Stimulated activated CD4-positive, alpha-beta T cell treated with anti-CD3 and anti-CD28 coated beads, Interleukin-15, amount 100 ng/mL, for 48 hours (primary cell): ENCODE data around the gene KRTAP10-2.
"Not testable (repeated sequence)": the region's sequence is repeated elsewhere in the genome, so short reads cannot be mapped to it uniquely, and the experiment has no call there.

Source experiments
- DNase-seq, 2 donors: peaks; one replicate each; pipeline ENCODE4 v3.0.0-alpha.2; 2020; ENCODE audit warnings: low read depth in 2 of 2

The KRTAP10-2 gene

DNA sequence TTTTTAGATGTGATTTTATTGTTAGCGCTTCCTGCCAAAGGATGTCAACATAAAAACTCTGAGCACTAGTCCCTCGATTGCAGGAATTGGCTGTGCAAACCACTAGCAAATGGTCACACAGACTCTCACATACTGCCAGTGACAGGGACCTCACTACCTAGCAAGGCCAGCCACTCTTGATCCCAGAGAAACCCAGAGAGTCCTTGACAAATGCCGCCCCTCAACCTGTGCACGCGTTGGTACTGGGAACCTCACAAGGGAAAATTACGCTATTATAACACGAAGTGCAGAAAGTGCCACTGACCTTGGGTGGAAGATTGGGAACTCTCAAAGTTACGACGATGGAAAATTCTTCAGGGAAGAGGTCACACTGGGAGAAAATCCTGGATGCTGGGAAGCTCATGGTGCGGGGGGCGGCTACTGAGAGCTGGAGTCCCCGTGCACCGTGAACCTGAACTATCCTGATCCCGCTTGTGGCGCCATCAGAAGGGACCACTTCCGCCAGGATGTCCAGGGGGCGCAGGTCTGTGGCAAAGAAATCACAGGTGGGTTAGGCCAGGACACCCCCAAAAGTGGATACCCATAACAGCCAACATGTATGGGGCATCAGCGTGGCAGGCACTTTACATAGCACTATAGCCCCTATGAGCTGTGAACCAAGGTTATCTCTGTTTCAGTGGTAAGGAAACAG lies 16.3 kb upstream of the KRTAP10-2 start:
- no peak for DNase-seq

DNA sequence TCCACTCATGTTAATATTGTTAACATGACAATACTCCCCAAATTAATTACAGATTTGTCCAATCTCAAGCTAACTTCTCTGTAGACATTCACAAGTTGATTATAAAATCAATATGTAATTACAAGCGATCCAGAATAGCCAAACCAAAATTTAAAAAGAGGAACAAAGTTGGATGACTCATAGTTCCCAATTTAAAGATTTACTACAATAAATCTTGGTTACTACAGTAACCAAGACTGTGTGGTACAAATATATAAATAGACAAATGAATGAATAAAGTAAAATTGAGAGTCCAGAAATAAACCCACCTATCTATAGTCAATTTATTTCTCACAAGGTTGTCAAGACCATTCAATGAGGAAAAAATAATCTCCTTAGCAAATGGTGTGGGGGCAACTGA lies 15.1 kb upstream of the KRTAP10-2 start:
- no peak for DNase-seq

DNA sequence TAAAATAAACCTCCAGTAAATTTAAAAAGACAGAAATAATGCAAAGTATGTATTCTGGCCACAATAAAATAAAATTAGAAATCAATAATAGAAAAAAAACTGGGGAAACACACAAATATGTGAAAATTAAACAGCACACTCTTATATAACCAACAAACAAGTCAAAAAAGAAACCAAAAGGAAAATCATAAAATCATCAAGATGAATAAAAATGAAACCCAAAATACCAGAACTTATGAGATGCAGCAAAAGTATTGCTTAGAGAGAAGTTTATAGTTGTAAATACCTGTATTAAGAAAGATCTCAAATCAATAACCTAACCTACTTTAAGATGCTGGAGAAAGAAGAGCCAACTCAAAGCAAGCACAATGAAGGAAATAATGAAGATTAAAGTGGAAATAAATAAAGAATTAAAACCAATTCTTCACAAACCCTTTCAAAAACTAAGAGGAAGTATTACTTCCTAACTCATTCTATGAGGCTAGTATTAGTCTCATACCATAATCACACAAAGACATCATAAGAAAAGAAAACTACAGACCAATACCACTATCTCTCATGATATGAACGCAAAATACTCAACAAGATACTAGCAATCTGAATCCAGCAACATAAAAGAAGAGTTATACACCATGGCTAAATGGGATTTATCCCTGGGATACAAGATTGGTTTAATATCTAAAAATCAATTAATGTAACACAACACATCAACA lies 13.7 kb upstream of the KRTAP10-2 start:
- no peak for DNase-seq

- no peak for DNase-seq
Measured at GRCh38 chr21:44564099-44564498, 12.8 kb upstream of the KRTAP10-2 start.

DNA sequence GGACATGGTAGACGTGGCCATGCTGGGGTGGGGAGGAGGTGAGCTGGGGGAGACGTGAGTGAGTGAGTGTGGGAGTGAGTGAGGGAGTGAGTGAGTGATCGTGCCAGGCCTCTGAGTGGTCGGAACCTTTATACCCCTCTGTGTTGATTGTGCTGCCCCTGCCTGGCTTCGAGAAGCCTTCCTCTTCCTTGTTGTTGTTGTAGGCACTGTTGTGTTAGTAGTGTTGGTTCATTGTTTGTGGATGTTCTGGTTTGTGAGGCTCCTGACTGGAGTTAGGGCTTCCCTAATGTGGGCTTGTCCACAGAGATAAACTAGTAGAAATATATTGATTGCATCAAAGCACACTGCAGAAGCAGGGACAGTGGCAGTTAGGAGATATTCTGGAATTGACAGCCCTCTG lies 7.4 kb upstream of the KRTAP10-2 start, which contains the start of gene KRTAP10-3:
TSS of gene KRTAP10-3 (minus strand) at position 101 of the 400 bp plus-strand sequence. CDS start at position 21, 80 bp downstream.
- no peak for DNase-seq

DNA sequence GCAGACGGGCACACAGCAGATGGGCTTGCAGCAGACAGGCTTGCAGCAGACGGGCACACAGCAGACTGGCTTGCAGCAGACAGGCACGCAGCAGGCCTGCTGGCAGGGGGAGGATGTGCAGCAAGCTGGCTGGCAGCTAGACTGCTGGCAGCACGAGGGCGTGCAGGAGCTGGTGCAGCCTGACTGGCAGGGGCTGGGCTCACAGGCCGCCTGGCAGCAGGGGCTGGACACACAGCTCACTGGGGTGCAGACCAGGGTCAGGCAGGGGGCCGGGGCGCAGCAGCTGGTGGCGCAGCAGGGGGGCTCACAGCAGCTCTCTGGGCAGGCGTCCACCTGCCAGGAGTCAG lies 7.0 kb upstream of the KRTAP10-2 start:
- not testable (repeated sequence) for DNase-seq

DNA sequence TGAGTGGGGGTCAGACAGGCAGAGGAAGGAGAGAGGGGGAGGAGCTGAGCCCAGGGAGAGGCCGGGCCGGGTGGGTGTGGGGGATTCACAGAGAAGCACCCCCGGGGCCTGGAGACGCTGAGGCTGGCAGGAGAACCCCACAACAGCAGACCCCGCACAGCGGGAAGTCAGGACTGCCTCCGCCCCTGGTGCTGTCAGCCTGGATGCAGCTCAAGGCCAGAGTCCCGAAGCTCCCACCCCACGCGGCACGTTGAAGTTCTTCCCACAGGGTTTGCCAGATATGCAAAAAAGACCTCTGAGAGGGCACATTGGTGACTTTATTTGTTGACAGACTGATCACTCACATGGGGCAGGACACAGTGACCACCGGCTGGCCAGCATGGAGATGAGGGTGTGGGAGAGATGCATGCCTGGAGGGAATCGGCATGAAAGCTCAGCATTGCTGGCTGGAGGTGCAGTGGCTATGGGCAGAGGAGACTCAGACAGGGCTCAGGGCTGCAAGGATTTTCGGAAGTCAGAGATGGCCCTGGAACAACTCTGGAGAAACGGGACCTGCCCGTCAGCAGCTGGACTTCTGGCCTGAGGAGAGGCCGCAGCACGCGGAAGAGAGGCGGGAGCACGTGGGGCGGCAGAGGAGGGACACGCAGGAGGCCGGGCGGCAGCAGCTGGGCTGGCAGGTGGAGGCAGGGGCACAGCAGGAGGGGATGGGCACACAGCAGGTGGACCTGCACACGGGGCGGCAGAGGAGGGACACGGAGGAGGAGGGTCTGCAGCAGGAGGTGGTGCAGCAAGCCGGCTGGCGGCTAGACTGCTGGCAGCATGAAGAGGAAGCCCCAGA lies 6.4 kb upstream of the KRTAP10-2 start:
- no peak for DNase-seq

GRCh38 chr21:44556879-44557278 lies 5.6 kb upstream of the KRTAP10-2 start:
- DNase-seq, result no peak

DNA sequence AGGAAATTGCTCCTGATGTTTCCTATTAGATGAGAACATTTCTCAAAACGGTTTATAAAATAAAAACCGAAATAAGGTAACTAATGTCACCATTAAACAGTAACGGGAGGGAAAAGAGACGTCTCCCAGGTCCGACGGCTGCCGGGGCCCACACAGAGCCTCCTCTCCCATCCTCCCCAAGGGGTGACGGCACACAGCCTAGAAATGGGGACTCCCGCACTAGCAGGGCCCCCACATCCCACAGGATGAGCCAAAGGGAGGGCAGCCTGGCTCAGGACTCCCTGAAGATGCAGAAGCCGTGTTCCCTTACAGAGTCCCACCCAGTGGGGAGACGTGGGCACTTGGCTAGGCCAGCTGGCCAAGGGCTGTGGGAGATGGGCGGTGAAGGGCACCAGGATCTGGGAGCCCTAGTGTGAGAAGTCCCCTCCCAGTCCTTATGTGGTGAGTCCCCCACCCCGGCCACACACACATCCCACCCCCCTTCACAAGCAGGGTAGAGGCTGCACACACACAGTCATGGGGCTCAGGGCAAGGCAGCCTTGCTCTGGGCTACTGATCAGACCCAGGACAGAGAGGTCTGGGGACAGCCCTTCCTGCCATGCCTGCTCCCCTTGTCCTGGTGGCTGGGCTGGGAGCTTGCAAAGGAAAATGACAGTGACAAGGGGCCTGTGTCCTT lies 4.0 kb upstream of the KRTAP10-2 start:
- DNase-seq, result no peak

- DNase-seq, result no peak
Measured at GRCh38 chr21:44552681-44553080, 1.4 kb upstream of the KRTAP10-2 start.

DNA sequence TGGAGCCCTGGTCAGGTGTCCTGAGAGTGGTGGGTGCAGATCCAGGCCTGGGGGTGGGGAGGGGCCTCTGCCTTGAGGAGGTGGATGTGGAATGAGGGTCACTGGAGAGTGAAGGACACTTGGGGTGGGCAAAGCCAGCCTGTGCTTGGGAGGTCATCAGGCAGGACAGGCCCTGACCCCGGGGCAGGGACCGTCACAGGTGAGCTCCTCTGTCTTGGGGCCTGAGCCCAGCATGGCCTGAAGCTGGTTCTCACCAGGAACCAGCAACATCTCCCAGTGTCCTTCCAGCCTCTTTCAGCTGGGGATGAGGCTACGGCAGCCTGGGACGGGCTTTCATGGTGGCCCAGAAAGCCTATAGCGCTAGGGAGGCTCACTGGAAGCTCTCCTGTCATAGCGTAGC lies 831 bp upstream of the KRTAP10-2 start:
- DNase-seq, result no peak

- DNase-seq, result no peak
Measured at GRCh38 chr21:44550807-44551206, 498 bp downstream of the KRTAP10-2 start.

GRCh38 chr21:44550285-44550684 lies 1.0 kb downstream of the KRTAP10-2 start:
- DNase-seq, result not testable (repeated sequence)

- DNase-seq, result no peak
Measured at GRCh38 chr21:44549525-44550211, 1.6 kb downstream of the KRTAP10-2 start.

- no peak for DNase-seq
Measured at GRCh38 chr21:44548922-44549321, 2.4 kb downstream of the KRTAP10-2 start.

- no peak for DNase-seq
Measured at GRCh38 chr21:44548381-44548780, 2.9 kb downstream of the KRTAP10-2 start.

DNA sequence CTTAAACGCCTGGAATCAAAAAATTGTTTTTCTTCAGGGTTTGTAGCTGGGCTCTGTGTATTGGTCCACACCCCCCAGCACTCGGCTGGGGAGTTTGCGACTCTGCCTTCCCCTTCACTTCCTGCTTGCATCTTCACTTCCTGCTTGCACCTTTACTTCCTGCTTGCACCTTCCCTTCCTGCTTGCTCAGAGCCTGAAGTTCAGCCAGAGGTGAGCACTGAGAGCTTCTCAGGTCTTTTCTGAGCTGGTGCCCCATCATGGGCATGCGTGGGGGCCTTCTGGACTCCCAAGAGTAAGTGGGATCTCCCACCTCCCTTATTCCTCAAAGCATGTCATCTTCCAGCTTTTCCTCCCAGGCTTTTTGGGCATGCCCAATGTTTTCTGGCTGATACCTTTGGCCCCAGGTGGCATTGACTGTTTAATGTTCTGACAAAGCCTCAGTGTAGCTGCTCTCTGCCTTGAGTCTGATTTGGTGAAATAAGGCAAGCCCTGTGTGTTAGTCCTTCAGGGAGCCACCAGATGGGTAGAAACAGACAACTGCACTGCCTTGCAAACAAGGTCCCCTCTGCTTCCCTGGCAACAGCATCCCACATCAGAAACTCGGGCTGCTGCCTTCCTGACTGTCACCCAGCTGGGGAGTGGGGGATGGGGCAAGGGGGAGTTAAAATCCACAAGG lies 3.5 kb downstream of the KRTAP10-2 start:
- no peak for DNase-seq

DNA sequence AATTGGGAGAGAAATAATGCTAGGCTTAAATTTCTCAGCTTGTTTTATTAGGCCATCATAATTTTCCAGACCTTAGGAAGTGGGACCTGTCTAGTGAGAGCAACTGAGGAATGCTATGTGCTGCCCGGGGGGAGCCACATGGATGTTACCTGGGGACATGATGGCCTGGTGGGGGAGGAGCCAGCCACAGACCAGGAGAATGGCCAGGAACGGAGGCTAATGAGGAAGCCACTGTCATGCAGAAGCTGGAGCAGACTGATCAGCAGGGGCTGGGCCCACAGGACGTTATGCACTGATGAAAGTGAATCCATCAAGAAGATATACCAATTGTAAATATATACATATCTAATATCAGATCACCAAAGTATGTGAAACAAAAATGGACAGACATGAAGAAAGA lies 6.7 kb downstream of the KRTAP10-2 start:
- DNase-seq, result no peak

- no peak for DNase-seq
Measured at GRCh38 chr21:44542716-44543115, 8.6 kb downstream of the KRTAP10-2 start.

DNA sequence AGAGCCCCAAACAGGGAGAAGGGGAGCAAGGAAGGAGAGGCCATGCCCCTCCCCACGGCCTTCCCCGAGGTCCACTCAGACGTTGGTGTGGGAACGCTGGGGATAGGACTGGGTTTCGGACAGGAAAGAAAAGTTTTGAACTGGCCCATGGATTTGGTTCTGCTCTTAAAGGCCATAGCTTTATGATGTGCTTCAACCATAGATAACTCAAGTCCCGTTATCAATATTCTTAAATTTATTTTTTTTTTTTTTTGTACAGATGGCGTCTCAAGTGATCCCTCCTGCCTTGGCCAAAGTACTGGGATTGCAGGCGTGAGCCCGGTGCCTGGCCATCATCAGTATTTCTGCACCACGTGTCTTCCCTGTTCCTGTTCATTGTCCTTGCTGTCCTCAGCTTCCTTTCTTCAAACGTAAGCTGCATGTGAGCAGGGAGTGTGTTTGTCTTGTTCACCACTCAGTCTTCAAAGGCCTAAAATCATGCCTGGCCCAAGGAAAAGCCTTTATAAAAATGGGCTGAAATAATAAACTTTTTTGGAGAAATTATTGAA lies 10.5 kb downstream of the KRTAP10-2 start:
- DNase-seq, result no peak
